GM19452 (cell line): ENCODE data around the gene PTPRM.

Source experiments
- ATAC-seq: cut with Tn5 transposase; IDR thresholded peaks from one replicate; pipeline ENCODE4 v1.9.1; 2021; ENCODE audit not compliant: unreplicated experiment

The PTPRM gene

DNA sequence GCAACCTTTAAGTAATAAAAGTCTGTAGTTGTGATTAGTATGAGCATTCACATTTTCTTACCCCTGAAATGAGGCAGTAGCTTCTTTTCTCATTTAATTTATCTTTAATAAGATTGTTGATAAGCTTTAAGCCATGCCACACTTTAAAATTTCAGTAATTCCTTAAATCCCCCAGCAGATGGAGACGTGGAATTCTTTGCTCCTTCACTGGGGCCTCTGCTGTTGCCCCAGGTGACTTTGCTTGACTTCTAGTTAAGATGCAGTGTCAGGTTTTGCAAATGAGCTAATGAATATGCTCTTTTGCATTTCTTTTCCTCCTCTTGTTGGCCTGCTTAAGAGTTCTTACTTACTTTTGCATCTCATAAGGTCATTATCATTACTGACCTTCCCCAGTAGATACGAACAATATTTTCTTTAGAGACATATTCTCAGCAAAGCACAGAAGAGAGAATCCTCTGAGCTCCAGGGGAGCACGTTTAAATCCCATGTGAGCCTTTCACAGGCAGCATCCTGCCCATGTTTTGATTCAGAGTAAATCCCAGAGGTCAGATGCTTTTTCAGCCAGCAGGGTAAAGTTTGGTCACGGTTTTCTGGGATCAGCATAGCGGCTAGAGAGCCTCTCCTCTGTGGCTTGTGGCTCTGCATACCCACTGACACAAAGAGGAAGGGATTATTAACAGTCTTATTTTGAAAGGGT lies 222.9 kb downstream of the PTPRM start:
- ATAC-seq: no peak

- ATAC-seq: no peak
Observed at GRCh38 chr18:7793100-7793499, 226.0 kb downstream of the PTPRM start.

- no peak for ATAC-seq
Observed at GRCh38 chr18:7803956-7804469, 236.9 kb downstream of the PTPRM start.

DNA sequence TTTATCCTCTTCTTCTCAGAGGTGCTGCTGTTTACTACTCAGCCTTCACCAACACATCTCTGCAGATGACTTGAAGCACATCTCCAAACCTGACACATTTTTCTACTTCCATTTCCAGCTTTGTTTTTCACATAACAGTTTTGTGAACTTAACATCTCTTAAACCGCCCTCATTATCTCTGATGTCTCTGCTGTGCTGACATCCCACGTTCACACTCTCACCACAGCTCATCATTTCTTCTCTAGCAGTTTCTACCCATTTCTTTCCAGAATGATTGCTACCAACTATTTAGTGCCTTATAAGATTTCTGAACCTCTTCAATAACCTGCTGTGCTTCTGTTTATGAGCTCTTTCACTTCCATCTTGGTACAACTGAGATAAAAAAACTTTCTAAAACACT lies 238.0 kb downstream of the PTPRM start:
- ATAC-seq: no peak

DNA sequence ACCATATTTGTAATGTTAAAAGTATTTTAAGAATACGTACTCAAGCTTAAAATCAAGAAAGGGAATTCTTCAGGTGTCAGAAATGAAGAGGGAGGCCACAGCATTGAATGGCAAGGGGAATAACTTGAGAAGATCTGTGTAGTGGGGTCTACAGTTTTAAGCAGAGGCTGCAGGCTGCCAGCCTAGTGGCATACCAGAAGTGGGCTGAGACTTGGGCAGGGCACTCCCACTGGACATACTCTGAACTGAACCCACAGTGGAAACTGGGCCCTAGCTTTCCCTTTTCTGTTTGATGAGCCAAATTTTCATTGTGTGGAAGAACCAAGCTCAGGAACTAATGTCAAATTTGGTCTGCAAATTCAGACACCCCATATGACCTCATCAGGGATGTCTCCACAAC lies 238.8 kb downstream of the PTPRM start:
- ATAC-seq: no peak

GRCh38 chr18:7807936-7808453 lies 240.9 kb downstream of the PTPRM start:
- ATAC-seq: no peak

GRCh38 chr18:7808992-7809391 lies 241.9 kb downstream of the PTPRM start:
- no peak for ATAC-seq

GRCh38 chr18:7809455-7809854 lies 242.3 kb downstream of the PTPRM start:
- ATAC-seq: no peak

- ATAC-seq: no peak
Observed at GRCh38 chr18:7809978-7810377, 242.9 kb downstream of the PTPRM start.

- ATAC-seq: no peak
Observed at GRCh38 chr18:7812431-7813063, 245.4 kb downstream of the PTPRM start.

GRCh38 chr18:7813131-7813530 lies 246.0 kb downstream of the PTPRM start:
- no peak for ATAC-seq

GRCh38 chr18:7814754-7815315 lies 247.7 kb downstream of the PTPRM start:
- ATAC-seq: no peak

DNA sequence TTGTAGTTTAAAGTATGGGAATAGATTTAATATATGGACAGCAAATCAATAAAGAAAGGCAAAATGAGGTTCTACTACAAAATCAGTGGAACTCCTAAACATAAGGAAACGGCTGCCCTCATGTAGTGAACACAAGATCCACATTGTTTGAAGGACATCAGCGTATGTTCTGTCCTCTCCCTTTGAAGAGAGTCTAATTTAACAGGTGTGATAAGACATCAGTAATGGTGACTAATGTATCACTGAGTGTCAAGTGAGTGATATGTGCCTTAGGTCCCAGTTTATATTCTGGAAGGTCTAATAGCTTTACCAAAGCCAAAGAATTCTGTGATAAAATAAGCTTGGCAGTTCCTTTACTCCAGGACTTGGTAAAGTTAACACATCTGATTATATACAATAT lies 248.7 kb downstream of the PTPRM start:
- ATAC-seq: no peak

GRCh38 chr18:7817575-7818230 lies 250.6 kb downstream of the PTPRM start:
- no peak for ATAC-seq

GRCh38 chr18:7821784-7822183 lies 254.7 kb downstream of the PTPRM start:
- ATAC-seq: no peak

DNA sequence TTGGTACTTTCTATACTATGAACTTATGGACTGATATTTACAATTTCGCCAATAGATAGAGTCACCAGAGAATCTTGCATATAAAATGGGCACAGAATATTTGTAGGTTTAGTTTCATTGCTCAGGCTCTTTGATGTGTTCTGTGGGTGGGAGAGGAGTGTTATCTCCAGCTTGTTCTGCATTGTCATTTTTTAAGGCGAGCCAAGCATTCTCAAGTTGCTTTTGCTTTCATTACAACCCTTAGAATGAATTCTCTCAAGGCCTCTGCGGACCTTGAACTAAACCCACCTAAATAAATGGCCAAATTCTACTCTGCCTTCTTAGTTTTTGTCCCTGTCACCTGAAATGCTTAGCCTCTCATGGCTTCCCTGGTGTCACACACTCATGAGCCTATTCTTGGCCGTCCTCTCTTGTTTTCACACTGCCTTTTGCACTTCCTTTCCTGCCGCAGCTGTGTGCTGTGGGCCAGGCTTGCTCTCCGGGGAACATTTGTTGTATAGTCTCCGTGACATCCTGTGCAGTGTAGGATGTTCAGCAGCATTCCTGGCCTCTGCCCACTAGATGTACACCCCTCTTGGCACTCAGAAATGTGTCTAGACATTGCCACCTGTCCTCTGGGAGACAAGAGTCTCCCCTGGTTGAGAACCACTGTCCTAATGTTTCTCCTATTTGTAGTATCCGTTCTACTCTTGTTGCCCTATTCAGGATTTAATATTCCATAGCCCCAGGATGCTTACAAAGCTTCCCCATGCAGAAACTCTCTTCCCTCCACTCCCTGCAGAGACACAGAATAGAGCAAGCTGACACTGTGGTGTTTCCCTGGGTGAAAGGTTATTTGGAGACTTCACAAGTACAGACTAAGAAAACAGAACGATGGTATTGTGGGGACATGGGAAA lies 255.6 kb downstream of the PTPRM start:
- ATAC-seq: no peak

- ATAC-seq: no peak
Observed at GRCh38 chr18:7824970-7825369, 257.9 kb downstream of the PTPRM start.

DNA sequence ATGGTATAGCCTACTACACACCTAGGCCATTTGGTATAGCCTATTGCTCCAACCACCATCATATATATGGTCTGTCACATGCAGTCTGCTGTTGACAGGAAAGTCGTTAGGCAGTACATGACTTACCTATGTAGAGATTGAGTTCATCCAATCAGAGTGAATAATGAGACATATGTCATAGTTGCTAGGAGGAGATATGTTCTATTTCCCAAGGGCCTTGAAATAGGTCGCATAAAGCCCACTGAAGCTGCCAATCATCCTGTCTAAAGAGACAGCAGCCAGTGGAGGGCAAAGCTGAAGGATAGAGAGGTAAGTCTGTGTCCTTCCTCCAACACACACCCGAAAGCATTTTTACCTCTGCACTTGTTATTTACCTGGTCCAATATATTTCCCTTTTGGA lies 263.4 kb downstream of the PTPRM start:
- ATAC-seq: no peak

DNA sequence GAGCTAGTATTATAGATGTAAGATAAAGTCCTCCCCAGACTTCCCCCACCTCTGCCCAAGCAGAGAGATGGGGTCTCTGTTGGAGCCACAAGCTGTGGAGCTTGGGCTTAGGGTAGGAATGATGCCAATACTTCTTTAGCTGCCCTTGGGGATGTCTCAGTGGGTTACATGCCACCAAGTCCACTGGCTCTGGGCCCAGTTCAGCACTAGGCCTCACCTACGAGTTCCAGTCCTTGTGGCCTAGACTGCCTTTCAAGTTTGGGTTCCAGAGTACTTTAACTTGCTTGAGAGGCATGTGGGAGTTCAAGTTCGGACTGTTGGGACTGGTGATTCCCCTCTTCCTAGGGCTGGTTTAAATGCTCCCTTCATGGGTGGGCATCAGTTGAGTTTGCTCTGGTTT lies 272.4 kb downstream of the PTPRM start:
- no peak for ATAC-seq

- ATAC-seq: no peak
Observed at GRCh38 chr18:7840411-7840810, 273.3 kb downstream of the PTPRM start.

- ATAC-seq: no peak
Observed at GRCh38 chr18:7844017-7844416, 276.9 kb downstream of the PTPRM start.
